Kasumi-1 (cell line): ENCODE data around the gene ADAMTS9.

Experiments
- DNase-seq, 2 experiments: peaks; one replicate each; lab custom pipeline; 2025; lab: John Stamatoyannopoulos, UW

Gene ADAMTS9

GRCh38 chr3:64489361-64490044, 198.3 kb downstream of the ADAMTS9 start:
- no peak for DNase-seq

GRCh38 chr3:64488939-64489338, 198.9 kb downstream of the ADAMTS9 start:
- DNase-seq = no peak

GRCh38 chr3:64484289-64484992, 203.4 kb downstream of the ADAMTS9 start:
- peak; percentile 84 to 85 for DNase-seq

- no peak for DNase-seq
Observed at GRCh38 chr3:64483467-64483866, 204.3 kb downstream of the ADAMTS9 start.

GRCh38 chr3:64475037-64475436, 212.8 kb downstream of the ADAMTS9 start:
- peak in 1 of 2 experiments; percentile 5 for DNase-seq

- DNase-seq = peak; percentile 48 to 62
Observed at GRCh38 chr3:64473466-64473865, 214.3 kb downstream of the ADAMTS9 start.

- no peak for DNase-seq
Observed at GRCh38 chr3:64470436-64470835, 217.4 kb downstream of the ADAMTS9 start.

- DNase-seq = no peak
Observed at GRCh38 chr3:64467255-64467944, 220.4 kb downstream of the ADAMTS9 start.
